ENCODE data around the gene ANKRD13D. TPM values are rescaled to one million over a fixed set of nuclear protein-coding genes. Genes with fewer than 3 reads are reported as not detected.
A peak's percentile ranks its signal among the peaks of the same experiment; 100 is the strongest.

Gene ANKRD13D
- polyA plus RNA-seq, 1 donor, result 38.8 TPM

- WGBS (ENCODE audit: insufficient coverage, low lambda C conversion rate), result 59% methylated on average over 3 of the region's 14 CpGs
- Histone ChIP-seq H3K27me3 (ENCODE audit: control insufficient read depth, insufficient read depth, low read length) (no peaks in the 10 kb centered on the region), H3K4me1 (ENCODE audit: control insufficient read depth, insufficient read depth, low read length) (peaks cover 22% of the 10 kb centered on the region), H3K27ac (ENCODE audit: low read length) (peak overlapping the region; percentile 79), H3K36me3 (ENCODE audit: control insufficient read depth, insufficient read depth, low read length) (peaks cover 70% of the 10 kb centered on the region), H3K4me3 (ENCODE audit: low read length) (no peak overlapping the region), H3K9me3 (ENCODE audit: control insufficient read depth, low read depth, low read length) (no peaks in the 10 kb centered on the region)
- DNase-seq, result no peak
Observed at GRCh38 chr11:67287355-67288197, 1.5 kb upstream of the ANKRD13D start.

GRCh38 chr11:67288198-67288451 is 978 bp upstream of the ANKRD13D start:
- H3K9me3 ChIP-seq (ENCODE audit: control insufficient read depth, low read depth, low read length), result no peaks in the 10 kb centered on the region
- H3K36me3 ChIP-seq (ENCODE audit: control insufficient read depth, insufficient read depth, low read length), result peaks cover 66% of the 10 kb centered on the region
- no peaks in the 10 kb centered on the region for H3K27me3 ChIP-seq (ENCODE audit: control insufficient read depth, insufficient read depth, low read length)
- peaks cover 22% of the 10 kb centered on the region for H3K4me1 ChIP-seq (ENCODE audit: control insufficient read depth, insufficient read depth, low read length)
- no peak for DNase-seq
- peak overlapping the region; percentile 97 for H3K4me3 ChIP-seq (ENCODE audit: low read length)
- peak overlapping the region; percentile 79 for H3K27ac ChIP-seq (ENCODE audit: low read length)
- no CpG with 5 or more reads among the region's 4 CpGs for WGBS (ENCODE audit: insufficient coverage, low lambda C conversion rate)

GRCh38 chr11:67288452-67289225 is 464 bp upstream of the ANKRD13D start:
- no peaks in the 10 kb centered on the region for H3K9me3 ChIP-seq (ENCODE audit: control insufficient read depth, low read depth, low read length)
- peaks cover 22% of the 10 kb centered on the region for H3K4me1 ChIP-seq (ENCODE audit: control insufficient read depth, insufficient read depth, low read length)
- peak overlapping the region; percentile 79 for H3K27ac ChIP-seq (ENCODE audit: low read length)
- peak overlapping the region; percentile 97 for H3K4me3 ChIP-seq (ENCODE audit: low read length)
- no peaks in the 10 kb centered on the region for H3K27me3 ChIP-seq (ENCODE audit: control insufficient read depth, insufficient read depth, low read length)
- peak; percentile 86 to 93 for DNase-seq
- H3K36me3 ChIP-seq (ENCODE audit: control insufficient read depth, insufficient read depth, low read length), result peaks cover 62% of the 10 kb centered on the region
- no CpG with 5 or more reads among the region's 87 CpGs for WGBS (ENCODE audit: insufficient coverage, low lambda C conversion rate)

- Histone ChIP-seq H3K27ac (ENCODE audit: low read length) (peak overlapping the region; percentile 9), H3K27me3 (ENCODE audit: control insufficient read depth, insufficient read depth, low read length) (no peaks in the 10 kb centered on the region), H3K4me1 (ENCODE audit: control insufficient read depth, insufficient read depth, low read length) (peaks cover 22% of the 10 kb centered on the region), H3K4me3 (ENCODE audit: low read length) (peak overlapping the region; percentile 64), H3K9me3 (ENCODE audit: control insufficient read depth, low read depth, low read length) (no peaks in the 10 kb centered on the region), H3K36me3 (ENCODE audit: control insufficient read depth, insufficient read depth, low read length) (peaks cover 50% of the 10 kb centered on the region)
- no peak for DNase-seq
- no CpG with 5 or more reads among the region's 36 CpGs for WGBS (ENCODE audit: insufficient coverage, low lambda C conversion rate)
Observed at GRCh38 chr11:67289651-67290479, 762 bp downstream of the ANKRD13D start.

- peaks cover 41% of the 10 kb centered on the region for H3K36me3 ChIP-seq (ENCODE audit: control insufficient read depth, insufficient read depth, low read length)
- H3K27me3 ChIP-seq (ENCODE audit: control insufficient read depth, insufficient read depth, low read length), result no peaks in the 10 kb centered on the region
- H3K9me3 ChIP-seq (ENCODE audit: control insufficient read depth, low read depth, low read length), result peaks cover 5% of the 10 kb centered on the region
- WGBS (ENCODE audit: insufficient coverage, low lambda C conversion rate), result no CpG with 5 or more reads among the region's 7 CpGs
- DNase-seq, result no peak
- H3K4me3 ChIP-seq (ENCODE audit: low read length), result no peak overlapping the region
- H3K4me1 ChIP-seq (ENCODE audit: control insufficient read depth, insufficient read depth, low read length), result peaks cover 22% of the 10 kb centered on the region
- no peak overlapping the region for H3K27ac ChIP-seq (ENCODE audit: low read length)
Observed at GRCh38 chr11:67290801-67291200, 1.7 kb downstream of the ANKRD13D start.

GRCh38 chr11:67291481-67292381 is 2.6 kb downstream of the ANKRD13D start:
- no peak overlapping the region for H3K4me3 ChIP-seq (ENCODE audit: low read length)
- H3K36me3 ChIP-seq (ENCODE audit: control insufficient read depth, insufficient read depth, low read length), result peaks cover 33% of the 10 kb centered on the region
- H3K27ac ChIP-seq (ENCODE audit: low read length), result no peak overlapping the region
- WGBS (ENCODE audit: insufficient coverage, low lambda C conversion rate), result no CpG with 5 or more reads among the region's 33 CpGs
- H3K4me1 ChIP-seq (ENCODE audit: control insufficient read depth, insufficient read depth, low read length), result peaks cover 22% of the 10 kb centered on the region
- DNase-seq, result no peak
- peaks cover 10% of the 10 kb centered on the region for H3K9me3 ChIP-seq (ENCODE audit: control insufficient read depth, low read depth, low read length)
- no peaks in the 10 kb centered on the region for H3K27me3 ChIP-seq (ENCODE audit: control insufficient read depth, insufficient read depth, low read length)

- H3K36me3 ChIP-seq (ENCODE audit: control insufficient read depth, insufficient read depth, low read length), result peaks cover 28% of the 10 kb centered on the region
- H3K27ac ChIP-seq (ENCODE audit: low read length), result no peak overlapping the region
- H3K4me3 ChIP-seq (ENCODE audit: low read length), result no peak overlapping the region
- peaks cover 14% of the 10 kb centered on the region for H3K4me1 ChIP-seq (ENCODE audit: control insufficient read depth, insufficient read depth, low read length)
- no peak for DNase-seq
- H3K27me3 ChIP-seq (ENCODE audit: control insufficient read depth, insufficient read depth, low read length), result no peaks in the 10 kb centered on the region
- 86% methylated on average over 1 of the region's 3 CpGs for WGBS (ENCODE audit: insufficient coverage, low lambda C conversion rate)
- peaks cover 10% of the 10 kb centered on the region for H3K9me3 ChIP-seq (ENCODE audit: control insufficient read depth, low read depth, low read length)
Observed at GRCh38 chr11:67292671-67293070, 3.6 kb downstream of the ANKRD13D start.

GRCh38 chr11:67293090-67293489 is 4.0 kb downstream of the ANKRD13D start:
- H3K4me1 ChIP-seq (ENCODE audit: control insufficient read depth, insufficient read depth, low read length), result peaks cover 10% of the 10 kb centered on the region
- no peak overlapping the region for H3K4me3 ChIP-seq (ENCODE audit: low read length)
- DNase-seq, result no peak
- peaks cover 10% of the 10 kb centered on the region for H3K9me3 ChIP-seq (ENCODE audit: control insufficient read depth, low read depth, low read length)
- no peak overlapping the region for H3K27ac ChIP-seq (ENCODE audit: low read length)
- peaks cover 28% of the 10 kb centered on the region for H3K36me3 ChIP-seq (ENCODE audit: control insufficient read depth, insufficient read depth, low read length)
- H3K27me3 ChIP-seq (ENCODE audit: control insufficient read depth, insufficient read depth, low read length), result no peaks in the 10 kb centered on the region
- WGBS (ENCODE audit: insufficient coverage, low lambda C conversion rate), result no CpG with 5 or more reads among the region's 3 CpGs

- WGBS (ENCODE audit: insufficient coverage, low lambda C conversion rate), result 100% methylated on average over 1 of the region's 1 CpG
- H3K4me3 ChIP-seq (ENCODE audit: low read length), result no peak overlapping the region
Observed at GRCh38 chr11:67295846-67296245, 6.7 kb downstream of the ANKRD13D start.

More at GRCh38 chr11:67295846-67296245, 6.7 kb downstream of the ANKRD13D start:
- Histone ChIP-seq H3K27ac (ENCODE audit: low read length) (no peak overlapping the region), H3K4me1 (ENCODE audit: control insufficient read depth, insufficient read depth, low read length) (no peaks in the 10 kb centered on the region), H3K9me3 (ENCODE audit: control insufficient read depth, low read depth, low read length) (peaks cover 10% of the 10 kb centered on the region), H3K36me3 (ENCODE audit: control insufficient read depth, insufficient read depth, low read length) (peaks cover 42% of the 10 kb centered on the region), H3K27me3 (ENCODE audit: control insufficient read depth, insufficient read depth, low read length) (no peaks in the 10 kb centered on the region)
- no peak for DNase-seq
